T follicular helper cell (primary cell): ENCODE results near the gene HRCT1.
A peak's percentile ranks its signal among the peaks of the same experiment; 100 is the strongest.
"Not testable (repeated sequence)": the region's sequence is repeated elsewhere in the genome, so short reads cannot be mapped to it uniquely, and the experiment has no call there.

ENCODE experiments used
- DNase-seq: peaks from one replicate; pipeline ENCODE4 v3.0.0-alpha.2; 2020; ENCODE audit warnings: low read depth

HRCT1 gene

DNA sequence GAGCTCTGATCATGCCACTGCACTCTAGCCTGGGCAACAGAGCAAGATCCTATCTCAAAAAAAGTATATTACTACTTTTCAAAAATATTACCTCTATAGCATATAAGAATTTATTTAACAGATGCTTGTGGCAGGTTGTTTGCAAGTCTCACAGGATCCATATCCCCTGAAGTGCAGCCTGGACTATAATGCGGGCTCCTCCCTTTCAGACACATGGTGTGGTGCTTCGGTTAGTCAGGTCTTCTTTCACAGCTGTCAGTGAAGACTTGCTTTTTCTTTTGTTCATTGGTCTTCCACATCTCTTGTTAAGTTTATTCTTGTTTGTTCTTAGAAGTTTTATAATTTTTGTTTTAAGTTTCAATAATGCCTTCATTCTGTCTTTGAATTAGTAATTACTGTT is 9.4 kb upstream of the HRCT1 start:
- DNase-seq = no peak

DNA sequence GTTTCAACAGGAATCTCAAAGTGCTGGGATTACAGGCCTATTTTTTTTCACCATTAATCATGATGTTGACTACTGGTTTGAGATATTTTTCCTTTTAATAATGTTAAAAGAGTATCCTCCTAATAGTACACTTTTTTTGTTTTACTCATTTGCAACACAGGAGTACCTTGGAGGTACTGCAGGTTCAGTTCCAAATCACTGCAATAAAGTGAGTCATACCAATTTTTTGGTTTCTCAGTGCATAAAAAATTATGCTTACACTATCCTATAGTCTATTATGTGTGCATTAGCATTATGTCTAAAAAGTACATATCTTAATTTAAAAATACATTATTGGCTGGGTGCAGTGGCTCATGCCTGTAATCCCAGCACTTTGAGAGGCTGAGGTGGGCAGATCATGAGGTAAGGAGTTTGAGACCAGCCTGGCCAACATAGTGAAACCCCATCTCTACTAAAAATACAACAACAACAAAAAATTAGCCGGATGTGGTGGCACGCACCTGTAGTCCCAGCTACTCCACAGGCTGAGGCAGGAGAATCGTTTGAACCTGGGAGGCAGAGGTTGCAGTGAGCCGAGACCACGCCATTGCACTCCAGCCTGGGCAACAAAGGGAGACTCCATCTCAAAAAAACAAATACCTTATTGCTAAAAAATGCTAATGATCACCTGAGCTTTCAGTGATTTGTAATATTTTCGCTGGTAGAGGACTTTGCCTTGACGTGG is 8.5 kb upstream of the HRCT1 start:
- DNase-seq = not testable (repeated sequence)

DNA sequence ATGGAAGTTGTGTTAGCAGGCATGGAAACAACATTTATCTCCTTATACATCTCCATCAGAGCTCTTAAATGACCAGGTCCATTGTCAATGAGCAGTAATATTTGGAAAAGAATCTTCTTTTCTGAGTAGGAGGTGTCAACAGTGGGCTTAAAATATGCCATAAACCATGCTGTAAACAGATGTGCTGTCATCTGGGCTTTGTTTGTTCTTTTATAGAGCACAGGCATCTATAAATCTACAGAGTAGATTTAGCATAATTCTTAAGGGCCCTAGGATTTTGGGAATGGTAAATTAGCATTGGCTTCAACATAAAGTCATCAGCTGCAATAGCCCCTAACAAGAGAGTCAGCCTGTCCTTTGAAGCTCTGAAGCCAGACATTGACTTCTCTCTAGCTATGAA is 7.7 kb upstream of the HRCT1 start:
- DNase-seq = no peak

DNA sequence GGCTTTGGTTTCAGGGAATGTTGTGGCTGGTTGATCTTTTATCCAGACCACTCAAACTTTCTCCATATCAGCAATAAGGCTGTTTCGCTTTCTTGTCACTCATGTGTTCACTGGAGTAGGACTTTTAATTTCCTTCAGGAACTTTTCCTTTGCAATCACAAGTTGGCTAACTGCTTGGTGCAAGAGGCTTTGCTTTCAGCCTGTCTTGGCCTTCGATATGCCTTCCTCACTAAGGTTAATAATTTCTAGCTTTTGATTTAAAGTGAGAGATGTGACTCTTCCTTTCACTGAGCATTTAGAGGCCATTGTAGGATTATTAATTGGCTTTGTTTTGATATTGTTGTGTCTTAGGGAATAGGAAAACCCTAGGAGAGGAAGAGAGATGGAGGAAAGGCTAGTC is 7.0 kb upstream of the HRCT1 start:
- DNase-seq = no peak

DNA sequence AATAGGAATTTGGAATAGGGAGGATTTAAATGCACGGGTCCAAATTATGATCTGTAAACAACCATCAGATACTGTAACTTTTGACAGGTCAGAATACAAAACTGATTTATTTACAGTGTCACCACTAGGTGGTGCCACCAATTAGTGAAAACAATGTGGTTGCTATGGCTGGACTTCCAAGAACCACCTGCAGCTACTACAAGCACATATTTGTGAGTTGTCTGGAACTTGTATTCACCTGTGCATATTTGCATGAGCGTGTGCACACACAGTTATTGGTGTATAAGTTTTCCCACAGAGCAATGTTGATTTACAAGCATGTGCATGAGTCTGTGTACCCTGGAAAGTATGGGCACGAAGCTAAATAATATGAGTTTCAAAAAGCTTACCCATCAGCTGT is 3.0 kb upstream of the HRCT1 start:
- DNase-seq = no peak

DNA sequence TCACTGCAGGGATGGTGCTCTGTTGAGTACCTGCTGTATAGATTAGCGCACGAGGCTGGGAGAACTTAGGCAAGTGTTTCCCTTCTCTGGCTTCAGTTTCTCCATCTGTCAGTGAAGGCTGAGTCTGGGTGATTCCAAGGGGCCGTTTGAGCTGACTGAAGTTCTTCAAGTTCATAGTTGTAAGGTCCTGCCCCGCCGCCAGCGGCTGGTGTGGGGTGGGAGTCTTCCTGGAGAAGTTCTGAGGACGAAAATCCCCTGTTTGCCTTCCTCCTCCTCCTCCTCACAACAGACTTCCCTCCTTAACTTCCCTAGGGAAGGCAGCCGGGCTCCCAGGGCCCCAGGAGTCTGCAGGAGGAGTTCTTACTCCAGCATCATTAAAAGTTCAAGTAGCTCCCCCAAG is 1.7 kb upstream of the HRCT1 start:
- DNase-seq = no peak

DNA sequence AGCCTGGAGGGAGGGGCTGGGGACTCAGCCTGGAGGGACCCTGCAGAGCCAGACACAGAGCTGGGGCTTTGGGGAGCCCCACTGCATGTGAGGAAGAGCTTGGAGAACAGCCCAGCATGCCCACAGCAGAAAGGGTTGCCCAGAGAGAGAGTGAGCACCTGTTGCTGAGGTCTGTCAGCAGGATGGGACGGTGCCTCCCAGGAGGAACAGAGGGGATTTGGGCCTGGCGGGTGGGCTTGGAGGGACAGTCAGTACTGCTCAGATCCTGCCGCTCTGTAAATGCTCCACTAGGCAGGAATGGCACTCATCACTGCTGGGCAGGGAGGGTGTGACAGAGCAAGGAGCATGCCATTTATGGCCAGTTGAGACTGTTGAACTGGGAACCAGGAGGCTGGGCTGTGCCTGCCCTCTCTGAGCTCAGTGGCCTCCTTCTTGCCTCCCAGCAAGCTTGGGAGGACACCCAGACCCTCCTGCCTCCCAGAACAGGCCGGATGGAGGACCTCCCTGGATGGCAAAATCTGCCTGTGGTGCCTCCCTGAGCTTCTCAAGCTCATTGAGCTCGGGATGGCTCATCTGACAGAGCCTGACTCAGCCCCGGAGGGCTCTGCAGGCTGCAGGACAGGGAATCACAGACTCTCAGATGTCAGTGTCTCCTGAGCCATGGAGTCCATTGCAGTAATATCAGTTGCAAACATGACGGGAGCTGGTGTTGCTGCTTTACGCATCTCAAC is 786 bp upstream of the HRCT1 start:
- no peak for DNase-seq

DNA sequence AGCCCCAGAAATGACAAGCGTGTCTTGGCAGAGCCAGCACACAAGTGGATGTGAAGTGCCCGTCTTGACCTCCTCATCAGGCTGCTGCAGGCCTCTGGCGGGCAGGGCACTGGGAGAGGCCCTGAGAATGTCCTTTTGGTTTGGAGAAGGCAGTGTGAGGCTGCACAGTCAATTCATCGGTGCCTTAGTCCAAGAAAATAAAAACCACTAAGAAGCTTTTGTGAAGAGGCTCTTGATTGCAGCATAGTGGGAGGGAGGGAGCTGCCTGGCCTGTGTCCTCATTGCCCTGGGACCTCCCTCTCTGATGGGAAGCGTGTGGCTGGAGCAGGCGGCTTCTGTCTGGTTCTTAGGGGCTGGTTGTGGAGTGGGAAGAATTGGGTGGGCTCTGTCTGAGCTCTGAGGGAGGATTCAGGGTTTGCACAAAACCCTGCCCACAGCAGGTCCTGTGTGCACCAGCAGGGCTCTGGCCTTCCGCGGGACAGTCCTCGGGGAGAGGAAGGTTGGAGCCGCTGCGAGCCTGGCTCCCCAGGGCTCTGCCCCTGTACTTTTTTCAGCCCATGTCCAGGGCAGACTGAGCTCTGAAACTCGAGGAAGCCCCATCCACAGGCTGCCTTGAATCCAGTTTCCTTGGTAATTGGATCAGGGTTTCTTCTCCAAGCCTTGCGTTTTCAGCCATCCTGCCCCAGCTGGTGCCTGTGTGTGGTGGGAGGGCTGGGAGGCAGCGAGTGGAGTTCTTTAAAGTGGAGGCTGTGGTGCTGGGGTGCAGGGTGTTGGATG is 1.1 kb downstream of the HRCT1 start:
- DNase-seq = no peak

DNA sequence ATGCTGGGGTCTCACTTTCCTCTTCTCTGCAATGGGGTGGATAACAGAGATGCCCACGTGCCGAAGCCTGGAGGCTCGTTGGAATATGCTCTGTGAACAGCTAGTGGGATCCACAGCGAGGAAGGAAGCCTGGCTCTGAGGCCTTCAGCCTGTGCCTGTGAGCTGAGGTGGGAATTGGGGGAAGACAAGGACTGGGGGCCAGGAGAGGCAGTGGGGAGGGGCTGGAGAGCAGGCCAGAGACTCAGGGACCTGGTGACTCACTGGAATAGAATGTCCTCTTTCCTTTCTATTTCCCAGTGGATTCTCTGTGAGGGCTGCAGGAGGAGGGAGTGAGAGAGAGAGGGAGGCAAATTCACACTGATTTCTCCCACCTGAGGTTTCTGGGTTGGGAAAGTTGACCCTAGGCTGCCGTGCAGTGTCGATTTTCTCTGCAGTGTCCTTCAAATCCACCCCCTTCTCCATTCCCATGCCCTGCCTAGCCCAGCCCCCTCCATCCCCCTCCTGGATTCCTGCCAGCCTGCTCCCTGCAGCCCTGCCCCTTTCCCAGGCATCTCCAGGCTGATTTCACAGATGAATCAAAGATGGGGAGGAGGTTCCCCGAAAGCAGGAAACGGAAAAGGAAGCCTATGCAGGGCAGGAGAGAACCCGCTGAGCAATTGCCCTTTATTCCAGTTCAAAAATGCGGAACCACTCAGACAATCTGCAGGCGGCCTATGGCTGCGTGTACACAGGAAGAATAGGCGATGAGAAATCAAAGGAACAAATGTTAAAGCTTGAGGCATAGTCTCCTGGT is 1.9 kb downstream of the HRCT1 start:
- DNase-seq = no peak

DNA sequence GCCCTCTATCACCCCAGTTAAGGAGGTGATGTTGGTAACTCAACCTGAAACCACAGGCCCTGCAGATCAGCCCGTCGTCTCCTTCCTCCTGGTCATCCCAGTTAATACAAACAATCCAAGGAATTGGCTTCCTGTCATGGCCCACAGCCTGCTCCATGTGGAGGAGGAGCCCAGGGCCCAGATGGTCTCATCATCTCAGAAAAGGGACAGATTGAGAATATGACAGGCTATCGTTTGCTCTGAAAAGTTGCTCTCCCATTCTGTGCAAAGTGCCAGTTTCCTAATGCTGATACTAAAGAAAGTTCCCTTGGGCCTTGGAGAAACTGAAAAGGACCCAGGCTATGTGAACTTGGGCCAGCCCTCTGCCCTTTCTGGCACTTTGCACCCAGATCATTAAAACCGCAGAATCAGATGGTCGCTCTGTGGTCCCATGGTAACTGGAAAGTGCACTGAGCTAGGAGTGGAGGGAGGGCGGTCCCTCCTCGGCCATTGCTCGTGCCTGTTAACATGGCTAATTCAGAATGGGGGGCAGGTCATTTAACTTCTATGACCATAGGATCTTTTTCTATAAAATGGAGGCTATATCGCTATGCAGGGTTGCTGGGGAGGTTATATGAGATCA is 2.6 kb downstream of the HRCT1 start:
- no peak for DNase-seq

DNA sequence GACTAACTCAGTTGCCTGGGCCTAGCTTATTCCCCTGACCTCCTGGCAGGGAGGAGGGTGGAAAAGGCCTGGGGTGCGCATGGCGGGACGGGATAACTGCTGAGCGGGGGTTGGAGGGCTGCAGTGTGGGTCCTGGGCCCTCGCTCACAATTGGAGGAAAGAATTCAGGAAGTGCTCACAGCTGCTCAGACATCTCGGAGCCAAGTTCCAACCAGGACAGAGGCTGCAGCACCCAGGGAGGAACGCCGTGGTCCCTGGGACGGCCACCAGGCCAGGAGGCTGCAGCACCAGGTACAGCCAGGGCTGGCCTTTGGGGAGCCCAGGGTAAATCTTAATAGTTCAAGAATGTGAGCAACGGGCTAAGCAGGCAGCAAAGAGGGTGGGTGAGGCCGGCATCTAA is 3.3 kb downstream of the HRCT1 start, which contains the start of gene SPAAR:
Gene SPAAR, plus strand, starts transcription at position 217 of the 400 bp plus-strand sequence. CDS start 974 bp downstream, outside the sequence.
- no peak for DNase-seq

DNA sequence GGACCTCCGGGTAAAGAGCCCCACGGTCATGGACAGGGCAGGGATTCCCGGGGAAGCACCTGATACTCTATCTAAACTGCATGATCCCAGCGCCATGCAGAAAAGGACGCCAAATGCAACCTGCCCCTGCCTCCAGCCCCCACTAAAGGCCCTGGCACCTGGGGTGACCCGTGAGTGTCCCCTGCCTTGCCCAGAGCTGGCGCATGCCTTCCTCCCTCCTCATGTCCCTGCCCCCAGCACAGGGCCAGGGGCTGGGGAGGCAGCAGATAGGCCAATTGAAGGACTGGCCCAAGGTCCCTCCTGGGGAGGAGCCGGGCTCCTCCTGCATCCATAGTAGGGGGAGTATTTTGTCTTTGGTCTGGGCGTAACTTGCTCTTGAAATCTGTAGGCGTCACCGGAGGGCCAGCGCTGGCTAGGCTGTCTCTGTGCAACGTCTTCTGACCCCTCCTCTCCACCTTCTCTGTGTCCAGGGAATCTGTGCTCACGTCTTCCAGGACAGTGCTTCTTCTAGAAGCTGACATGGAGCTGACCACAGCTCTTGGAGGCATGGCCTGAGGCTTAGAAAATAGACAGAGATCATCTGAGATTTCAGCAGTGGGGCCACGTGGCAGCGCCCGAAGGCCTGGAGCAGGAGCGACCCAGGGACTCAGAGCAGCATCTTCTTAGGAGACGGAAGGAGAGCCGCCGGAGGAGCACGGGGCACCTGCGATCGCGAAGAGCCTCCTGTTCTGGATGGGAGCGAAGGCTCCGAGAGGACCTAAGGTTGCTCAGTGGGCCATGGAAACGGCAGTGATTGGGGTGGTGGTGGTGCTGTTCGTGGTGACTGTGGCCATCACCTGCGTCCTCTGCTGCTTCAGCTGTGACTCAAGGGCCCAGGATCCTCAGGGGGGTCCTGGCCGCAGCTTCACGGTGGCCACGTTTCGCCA is 3.9 kb downstream of the HRCT1 start:
- no peak for DNase-seq

DNA sequence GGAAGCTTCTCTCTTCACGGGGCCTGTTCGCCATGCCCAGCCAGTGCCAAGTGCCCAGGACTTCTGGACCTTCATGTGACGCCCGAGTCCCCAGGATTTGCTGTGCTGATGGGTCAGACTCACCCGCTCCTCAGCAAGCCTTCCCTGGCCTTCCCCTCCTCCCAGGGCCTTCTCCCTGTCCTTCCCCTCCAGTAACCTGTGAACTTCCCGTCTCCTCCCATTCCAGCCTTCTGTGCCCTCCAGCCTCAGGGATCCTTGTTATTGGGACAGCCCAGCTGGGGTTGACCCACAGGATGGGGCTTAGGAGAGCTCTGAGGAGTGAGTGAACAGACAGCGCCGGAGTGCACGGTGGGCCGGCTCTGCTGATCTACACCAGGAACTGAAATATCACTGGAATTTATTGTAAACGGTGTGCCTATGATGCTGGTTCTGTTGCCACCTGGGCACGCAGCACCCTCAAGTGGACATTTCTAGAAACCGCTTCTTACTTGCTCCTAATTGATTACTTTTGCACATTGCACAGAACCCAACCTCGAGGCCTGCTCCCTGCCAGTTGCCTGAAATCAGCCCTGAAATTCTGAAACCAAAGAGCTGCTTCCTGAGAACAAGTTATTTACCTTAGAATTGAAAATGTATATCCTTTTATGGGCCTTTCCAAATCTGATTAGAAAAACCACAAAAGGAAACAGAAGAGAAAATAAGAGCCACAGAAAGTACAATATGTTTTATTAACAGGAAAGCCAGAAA is 4.8 kb downstream of the HRCT1 start:
- DNase-seq = peak; percentile 25

DNA sequence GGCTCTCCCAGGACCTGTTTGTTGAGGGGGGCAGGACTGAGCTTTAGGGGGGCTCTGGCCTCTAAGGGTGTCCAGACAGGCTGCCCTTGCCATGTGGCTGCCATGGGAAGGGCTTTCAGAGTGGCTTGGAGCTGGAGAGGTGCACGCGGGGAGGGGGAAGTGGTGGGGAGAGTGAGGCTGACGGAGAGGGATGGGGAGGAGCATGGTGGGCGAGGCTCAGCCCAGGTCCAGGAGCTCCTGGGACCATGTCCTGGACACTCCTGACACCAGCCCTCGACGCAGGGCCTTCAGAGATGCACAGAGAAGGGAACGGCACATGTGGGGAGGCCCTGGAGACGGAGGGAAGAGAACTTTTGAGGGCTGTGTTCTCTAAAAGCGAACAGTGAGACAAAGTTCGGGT is 5.7 kb downstream of the HRCT1 start:
- DNase-seq = no peak

DNA sequence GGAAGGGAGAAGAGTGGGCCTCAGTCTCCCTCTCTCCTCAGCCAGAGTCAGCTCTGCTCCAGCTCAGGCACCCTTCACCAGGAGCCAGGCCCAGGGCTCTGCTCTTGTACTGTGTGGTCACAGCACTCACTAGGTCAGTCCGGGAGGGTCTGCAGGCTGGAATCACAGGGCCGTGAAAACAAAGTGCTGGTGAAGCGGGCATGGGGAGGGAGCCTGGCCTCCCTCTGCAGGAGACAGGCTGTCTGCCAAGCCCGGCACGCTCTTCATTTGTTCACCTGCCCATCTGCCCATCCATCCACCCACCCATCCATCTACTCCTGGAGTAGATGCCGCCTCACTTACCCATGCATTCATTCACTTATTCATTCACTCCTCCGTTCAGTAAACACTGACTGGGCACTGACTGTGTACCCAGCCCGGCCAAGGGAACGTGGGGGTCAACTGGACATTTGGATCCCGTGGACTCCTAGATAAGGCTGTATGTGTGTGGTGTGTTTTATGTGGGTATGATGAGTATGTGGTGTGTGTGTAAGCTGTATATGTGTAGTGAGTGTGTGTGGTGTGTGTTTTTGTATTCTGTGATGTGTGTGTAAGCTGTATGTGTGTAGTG is 6.9 kb downstream of the HRCT1 start:
- DNase-seq = no peak

DNA sequence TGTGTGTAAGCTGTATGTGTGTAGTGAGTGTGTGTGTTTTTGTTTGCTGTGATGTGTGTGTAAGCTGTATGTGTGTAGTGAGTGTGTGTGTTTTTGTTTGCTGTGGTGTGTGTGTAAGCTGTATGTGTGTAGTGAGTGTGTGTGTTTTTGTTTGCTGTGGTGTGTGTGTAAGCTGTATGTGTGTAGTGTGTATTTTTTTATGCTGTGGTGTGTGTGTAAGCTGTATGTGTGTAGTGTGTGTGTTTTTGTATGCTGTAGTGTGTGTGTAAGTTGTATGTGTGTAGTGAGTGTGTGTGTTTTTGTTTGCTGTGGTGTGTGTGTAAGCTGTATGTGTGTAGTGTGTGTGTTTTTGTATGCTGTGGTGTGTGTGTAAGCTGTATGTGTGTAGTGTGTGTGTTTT is 7.4 kb downstream of the HRCT1 start:
- not testable (repeated sequence) for DNase-seq

DNA sequence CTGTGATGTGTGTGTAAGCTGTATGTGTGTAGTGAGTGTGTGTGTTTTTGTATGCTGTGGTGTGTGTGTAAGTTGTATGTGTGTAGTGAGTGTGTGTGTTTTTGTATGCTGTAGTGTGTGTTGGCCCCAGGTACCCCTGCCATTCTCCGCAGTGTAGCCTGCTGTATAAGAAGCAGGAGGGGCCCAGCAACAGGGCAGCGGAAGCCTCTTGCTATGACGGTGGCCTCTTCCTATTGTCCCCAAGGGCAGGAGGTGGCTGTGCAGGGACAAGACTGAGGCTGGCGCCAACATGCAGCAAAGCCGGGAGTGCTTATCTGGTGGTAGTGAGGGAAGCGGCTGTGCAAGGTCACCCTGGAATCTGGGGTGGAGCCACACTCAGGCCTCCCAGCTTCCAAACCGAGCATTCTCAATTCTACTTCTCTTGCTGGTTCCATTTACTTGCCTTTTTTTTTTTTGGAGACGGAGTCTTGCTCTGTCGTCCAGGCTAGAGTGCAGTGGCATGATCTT is 8.4 kb downstream of the HRCT1 start:
- peak; percentile 8 for DNase-seq

DNA sequence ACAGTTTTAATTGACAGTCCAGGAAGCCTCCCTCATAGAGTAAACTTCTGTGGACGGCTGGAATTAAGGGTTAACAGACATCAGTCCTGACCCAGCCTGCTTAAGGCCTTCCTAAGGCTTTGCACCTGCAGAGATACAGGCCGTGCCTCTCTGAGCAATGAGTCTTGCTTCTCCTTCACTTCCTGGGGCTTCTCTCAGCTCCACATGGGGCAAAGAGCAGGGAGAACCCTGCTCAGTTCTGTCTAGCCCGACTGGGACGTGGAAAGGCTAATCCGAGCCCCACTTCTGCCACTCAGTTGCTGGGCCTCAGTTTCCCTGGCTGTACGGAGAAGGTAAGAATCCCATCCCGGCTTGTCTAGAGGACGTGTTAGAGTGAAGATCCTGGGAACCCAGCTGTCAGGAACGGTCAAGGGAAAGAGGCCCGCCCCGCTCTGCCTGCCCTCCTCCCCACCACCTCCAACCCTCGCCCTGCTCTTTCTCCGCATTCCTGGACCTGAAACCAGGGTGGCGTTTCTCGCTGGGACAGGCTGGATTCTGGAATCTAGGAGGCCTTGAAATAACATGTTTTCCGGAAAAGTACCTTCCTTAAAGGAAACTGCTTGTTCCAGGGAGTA is 9.8 kb downstream of the HRCT1 start:
- DNase-seq = no peak

DNA sequence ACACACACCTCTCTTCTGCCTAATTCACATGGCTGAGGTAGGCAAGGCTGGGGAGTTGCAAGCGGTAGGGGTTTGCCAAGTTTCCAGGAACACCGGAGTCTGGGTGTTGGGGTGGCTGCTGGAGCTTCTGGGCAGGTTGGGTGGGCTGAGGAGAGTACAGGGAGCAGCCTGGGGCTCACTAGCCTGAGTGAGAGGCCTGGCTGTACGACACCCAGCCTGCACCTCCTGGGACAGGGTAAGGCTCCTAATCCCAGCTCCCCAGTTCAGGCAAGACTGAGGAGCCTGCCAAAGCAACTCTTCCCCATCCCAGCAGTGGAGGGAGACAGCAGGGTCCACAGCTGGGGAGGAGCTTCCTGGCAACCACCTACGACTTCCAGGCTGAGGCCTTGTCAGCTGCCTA is 11.3 kb downstream of the HRCT1 start:
- DNase-seq = no peak
